ENCODE measurements around the gene PPP2R3B. TPM values are rescaled to one million over a fixed set of nuclear protein-coding genes. Genes with fewer than 3 reads are reported as not detected.
A peak's percentile ranks its signal among the peaks of the same experiment; 100 is the strongest.
"Not testable (repeated sequence)": the region's sequence is repeated elsewhere in the genome, so short reads cannot be mapped to it uniquely, and the experiment has no call there.

PPP2R3B gene
- total RNA-seq, 1 donor from 2014 or later, result 9.5 TPM

DNA sequence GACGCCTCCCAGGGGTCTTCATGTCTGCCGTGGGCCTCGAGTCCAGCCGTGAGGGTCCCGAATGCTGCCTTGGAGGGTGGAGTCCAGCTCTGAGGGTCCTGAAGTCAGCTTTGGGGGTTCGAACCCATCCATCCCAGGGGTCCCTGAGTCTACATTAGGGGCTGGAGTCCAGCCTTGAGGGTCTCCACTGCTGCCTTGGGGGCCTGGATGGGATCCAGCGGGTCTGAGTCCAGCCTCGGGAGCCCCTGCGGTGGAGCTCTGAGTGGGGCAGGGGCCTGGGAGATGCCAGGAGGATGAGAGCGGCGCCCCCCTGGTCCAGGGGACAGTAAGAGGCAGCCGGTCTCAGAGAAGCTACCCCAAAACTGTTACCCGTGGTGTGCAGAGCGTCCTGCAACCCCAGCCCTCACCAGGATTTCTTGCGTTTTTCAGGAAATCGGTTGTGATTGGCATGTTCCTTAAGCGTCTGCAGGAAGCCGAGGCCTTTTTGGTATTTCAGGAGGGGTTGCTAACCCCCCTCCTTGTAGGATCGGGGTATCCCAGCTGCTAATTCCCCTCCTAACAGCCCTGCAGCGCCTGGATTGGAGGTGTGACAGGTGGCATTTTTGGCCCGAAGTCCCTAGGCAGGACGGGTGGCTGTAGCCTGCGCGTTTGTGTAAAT is 66.5 kb downstream of the PPP2R3B start:
- DNase-seq (ENCODE audit: low read depth), result peak; percentile 11

DNA sequence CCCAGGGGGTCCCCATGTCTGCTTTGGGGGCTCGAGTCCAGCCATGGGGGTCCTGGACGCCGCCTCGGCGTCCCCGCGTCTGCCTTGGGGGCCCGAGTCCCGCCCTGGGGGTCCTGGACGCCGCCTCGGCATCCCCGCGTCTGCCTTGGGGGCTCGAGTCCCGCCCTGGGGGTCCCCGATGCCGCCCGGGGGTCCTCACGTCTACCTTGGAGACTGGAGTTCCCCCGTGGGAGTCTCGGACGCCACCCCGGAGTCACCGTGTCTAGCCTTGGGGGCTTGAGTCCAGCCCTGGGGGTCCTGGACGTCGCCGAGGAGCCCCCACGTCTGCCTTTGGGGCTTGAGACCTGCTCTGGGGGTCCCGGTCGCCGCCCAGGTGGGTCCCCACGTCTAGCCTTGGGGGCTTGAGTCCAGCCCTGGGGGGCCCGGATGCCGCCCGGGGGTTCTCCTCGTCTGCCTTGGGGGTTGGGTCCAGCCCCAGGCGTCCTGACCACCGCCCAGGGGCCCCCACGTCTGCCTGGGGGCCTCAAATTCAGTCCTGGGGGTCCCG is 67.1 kb downstream of the PPP2R3B start:
- DNase-seq (ENCODE audit: low read depth), result no peak

DNA sequence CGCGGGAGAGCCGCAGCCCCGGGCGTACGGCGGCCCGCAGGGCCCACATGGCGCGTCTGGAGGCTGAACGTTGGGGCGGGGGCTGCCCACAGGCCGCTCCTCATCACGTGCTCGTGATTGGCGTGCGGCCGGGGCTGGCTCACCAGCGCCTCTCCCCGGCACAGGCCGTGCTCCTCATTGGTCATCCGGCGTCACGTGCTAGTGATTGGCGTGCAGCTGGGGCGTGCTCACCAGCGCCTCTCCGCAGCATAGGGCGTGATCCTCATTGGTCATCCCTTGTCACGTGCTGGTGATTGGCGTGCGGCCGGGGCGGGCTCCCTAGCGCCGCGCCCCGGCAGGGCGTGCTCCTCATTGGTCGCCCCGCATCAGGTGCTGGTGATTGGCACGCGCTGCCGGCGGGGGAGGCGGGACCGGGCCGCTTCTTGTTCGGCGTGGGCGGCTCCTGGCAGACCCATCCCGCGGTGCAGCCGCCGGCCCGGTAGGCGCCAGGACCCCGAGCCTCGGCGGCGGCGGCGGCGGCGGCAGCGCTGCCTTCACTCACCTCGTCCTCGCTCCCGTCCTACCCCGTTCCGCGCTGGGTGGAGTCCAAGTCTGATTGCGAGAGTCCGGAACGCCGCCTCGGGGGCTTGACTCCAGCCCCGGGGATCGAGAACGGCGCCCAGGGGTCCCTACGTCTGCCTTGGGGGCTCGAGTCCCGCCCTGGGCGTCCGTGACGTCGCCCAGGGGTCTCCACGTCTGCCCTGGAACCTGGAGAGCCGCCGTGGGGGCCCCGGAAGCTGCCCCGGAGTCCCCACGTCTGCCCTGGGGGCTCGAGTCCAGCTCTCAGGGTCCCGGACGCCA is 67.7 kb downstream of the PPP2R3B start, which contains the start of gene GTPBP6:
TSS of gene GTPBP6 (minus strand) at position 58 of the 840 bp plus-strand sequence. CDS start at position 49, 9 bp downstream.
- DNase-seq (ENCODE audit: low read depth), result peak; percentile 97

DNA sequence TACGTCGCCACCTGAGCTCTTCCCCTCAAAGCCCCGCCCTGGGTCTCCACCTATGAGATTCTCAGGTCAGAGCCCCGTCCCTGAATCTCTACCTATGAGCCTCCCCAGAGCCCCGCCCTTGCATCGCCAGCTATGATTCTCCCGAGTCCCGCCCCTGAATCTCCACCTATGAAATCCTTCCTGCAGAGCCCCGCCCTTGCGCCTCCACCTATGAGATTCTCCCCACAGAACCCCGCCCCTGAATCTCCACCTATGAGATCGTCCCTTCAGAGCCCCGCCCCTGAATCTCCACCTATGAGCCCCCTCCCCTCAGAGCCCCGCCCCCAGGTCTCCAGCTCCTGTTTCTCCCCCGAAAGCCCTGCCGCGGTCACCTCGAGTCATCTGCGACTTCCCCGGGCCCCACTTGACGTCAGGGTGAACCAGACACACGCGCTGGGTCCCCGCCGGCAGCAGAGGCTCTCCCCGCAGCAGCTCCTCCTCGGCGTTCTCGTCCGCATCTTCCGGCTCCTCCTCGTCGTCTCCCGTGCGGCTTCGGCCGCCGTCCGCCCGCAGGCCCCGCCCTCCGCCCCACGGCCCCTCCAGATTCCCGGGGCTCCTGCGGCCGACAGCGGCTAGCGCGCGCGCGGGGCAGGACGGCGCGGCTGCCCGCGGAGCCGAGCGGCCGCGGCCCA is 68.5 kb downstream of the PPP2R3B start:
- DNase-seq (ENCODE audit: low read depth), result peak; percentile 98

DNA sequence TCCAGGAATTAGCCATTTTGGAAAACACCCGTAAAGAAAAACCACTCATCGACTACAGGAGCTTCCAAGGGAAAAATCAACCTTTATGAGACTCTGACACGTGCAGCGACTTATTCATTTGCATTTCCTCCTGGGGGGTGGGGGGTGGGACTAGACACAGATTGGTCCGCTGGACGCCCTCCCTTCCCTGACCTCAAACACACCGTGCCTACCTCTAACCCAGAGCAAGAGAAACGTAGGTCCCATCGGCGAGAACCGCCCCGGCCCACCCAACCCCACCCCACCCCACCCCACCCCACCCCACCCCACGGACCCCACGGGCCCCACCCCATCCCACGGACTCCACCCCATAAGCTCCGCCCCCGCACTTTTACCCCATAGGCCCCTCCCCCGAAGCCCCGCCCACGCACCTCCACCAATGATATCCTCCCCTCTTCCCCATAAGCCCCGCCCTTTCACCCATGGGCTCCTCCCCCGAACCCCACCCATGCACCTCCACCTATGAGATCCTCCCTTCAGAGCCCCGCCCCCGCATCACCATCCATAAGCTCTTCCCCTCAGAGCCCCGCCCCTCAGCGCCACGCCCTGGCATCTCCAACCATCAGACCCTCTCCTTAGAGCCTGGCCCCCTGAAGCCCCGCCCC is 69.2 kb downstream of the PPP2R3B start:
- DNase-seq (ENCODE audit: low read depth), result no peak

DNA sequence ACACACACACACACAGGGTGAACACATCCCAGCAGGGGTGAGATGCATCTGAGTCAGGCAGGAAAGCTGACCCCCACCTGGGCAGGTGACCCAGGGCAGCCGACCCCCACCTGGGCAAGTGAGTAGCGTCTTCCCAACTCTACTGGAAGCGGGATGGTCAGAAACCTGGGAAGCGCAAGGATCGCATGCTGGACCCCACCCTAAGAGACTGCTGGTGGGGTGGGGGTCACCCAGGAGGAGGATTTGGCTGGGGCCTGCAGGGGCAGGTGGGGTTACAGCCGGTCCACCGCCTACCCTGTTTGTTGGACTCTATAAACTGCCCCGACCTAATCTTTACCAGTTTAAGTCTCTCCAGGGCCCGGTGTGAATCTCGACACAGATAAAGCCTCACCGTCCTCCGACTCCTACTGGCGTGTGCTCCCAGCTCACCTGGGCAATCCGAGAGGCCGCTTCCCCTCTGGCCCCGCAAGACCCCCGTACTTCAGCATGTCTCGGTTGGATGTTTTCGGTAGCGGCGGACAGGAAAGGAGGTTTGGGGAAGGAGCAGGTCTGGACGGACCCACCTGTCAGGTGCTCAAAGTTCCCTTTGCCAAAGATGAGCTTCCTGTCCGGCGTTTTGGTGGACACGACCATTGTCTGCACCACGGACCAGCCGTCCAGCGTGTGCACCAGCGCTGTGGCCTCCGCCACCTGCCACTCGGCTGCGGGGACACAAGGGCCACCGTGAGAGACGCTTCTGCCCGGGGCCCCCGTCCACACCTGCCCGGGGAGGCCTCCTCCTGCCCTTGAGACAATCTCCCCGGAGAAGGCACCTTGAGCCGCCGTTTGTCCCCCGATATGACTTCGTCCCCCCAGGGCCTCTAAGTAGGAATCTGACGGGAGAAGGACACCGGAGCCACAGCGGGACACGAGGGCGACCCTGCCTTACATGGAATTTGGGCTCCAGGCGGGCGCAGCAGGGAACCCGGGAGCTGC is 70.1 kb downstream of the PPP2R3B start:
- DNase-seq (ENCODE audit: low read depth), result no peak

DNA sequence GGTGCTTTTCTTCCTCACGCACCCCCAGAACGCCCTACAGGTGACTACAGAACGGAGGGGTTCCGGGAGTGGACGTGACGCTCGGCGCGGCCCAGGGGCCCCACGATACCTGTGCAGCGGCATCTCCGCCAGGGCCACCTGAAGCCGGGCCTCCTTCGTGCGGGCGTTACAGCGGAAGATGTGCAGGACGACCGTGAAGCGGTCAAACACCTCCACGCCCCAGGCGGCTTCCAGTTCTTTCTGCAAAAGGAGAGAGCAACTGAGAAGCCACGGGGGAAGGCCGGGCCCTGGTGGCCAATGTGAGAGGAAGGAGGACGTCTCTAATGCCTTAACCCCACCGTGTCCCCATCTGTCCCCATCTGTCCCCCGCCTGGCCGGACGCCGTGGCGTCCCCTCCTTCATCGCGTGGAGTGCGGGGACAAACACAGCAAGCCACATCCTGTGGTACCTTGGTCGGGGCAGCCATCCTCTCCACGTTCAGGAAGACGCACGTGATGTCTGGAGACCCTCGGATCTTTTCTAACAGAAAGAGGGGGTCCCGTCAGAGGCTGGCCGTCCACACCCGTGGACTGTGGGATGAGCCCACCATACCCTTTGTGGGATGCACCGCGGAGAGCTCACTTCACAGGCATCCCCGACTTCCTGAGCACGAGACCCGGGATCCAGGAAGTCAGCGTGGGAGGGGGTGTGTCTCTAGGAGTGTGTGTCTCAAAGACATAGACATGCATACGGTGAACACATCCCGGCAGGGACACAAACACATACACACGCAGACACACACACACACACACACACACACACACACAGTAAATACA is 71.7 kb downstream of the PPP2R3B start:
- DNase-seq (ENCODE audit: low read depth), result no peak

DNA sequence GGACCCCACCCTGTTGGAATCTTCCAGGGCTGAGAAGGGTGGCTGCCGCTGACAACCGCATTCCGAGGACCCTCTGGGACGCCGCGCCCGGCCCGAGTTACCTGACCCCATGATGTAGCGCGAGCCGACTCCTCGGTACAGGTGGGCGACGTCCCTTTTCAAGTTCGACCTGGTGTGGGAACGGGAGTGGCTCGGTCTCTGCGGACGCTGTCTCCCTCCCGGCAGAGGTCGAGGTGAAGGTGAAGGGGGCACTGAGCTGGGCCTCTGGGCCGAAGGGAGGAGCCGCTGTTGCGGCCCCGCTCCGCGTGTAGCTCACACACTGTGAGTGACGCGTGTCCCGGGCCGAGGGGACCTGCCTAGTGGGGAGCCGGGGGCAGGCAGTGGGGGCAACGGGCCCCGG is 72.7 kb downstream of the PPP2R3B start:
- no peak for DNase-seq (ENCODE audit: low read depth)

DNA sequence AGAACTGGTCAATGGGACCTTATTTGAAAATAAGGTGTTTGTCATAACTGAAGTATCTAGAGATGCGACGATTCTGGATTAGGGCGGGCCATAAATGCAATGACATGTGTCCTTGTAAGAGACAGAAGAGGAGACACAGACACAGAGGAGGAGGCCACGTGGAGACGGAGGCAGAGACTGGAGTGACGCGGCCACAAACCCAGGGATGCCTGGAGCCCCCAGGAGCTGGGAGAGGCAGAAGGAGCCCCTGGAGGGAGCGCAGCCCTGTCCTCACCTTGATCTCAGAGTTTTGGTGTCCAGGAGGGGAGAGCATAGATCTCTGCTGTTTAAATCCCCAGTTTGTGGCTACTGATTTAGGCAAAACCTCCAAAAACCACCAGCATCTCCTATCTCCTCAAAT is 73.2 kb downstream of the PPP2R3B start:
- no peak for DNase-seq (ENCODE audit: low read depth)

DNA sequence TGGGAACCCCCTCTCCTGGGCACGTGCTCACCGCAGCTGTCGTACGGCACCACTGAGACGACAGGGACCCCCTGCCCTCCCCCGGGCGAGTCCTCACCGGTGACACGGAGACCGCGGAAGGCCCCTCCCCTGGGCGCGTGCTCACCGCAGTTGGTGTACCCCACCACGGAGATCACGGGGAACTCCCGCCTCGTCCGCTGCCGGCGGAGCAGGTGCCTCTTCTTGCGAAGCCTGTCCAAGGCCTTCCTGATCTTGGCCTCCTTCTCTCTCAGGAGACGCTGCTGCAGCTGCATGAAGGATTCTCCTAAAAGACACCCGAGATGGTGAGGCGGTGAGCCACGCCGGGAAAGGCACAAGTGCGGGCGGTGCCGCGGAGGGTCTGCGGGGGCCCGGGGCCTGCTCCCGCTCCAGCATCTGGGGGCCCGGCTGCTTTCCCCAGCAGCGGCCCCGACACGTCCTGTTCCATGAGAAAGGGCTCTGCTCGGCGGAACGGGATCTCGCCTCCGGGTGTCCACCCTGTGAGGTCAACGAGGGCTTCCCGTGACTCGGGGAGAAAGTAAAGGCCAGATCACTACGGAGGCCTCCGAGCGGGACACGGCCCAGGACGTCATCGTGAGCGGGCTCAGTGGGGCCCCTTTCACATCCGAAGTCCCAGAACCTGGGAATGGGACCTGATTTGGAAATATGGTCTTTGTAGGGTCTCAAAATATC is 73.9 kb downstream of the PPP2R3B start:
- DNase-seq (ENCODE audit: low read depth), result no peak

DNA sequence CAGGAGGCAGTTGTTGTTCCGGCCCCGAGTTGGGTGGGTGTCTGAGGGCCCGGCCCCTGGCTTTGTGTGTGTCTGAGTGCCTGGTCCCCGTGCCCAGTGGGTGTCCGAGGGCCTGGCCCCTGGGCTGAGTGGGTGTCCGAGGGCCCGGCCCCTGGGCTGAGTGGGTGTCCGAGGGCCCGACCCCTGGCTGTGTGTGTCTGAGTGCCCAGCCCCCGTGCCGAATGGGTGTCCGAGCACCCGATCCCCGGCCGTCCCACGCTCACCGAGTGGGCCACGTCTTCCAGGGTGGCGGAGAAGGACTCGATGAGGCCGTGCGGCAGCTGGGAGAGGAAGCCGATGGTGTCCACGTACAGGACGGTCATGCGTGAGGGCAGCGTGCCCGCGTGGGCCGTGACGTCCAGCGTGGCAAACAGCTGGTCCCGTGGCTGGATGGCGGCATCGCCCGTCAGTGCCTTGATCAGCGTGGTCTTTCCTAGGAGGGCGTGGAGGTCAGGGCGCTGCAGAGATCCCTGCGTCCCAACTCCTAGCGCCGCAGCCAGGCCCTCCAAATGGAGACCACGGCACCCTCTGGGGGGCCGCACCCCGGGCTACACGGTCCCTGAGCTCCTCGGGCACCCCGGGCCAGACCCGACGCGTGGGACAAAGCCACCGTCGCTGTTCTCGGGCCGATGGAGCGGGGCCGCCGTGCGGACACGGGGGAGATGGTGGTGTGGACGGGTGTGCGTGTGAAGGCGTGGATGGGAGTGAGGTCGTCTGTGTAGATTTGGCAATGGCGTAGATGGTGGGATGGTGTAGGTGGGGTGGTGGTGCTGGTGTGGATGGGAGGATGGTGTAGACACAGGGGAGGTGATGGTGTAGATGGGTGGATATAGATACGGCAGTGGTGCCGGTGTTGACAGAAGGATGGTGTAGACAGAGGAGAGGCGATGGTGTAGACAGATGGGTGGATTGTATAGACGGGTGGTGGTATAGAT is 75.3 kb downstream of the PPP2R3B start:
- DNase-seq (ENCODE audit: low read depth), result no peak

DNA sequence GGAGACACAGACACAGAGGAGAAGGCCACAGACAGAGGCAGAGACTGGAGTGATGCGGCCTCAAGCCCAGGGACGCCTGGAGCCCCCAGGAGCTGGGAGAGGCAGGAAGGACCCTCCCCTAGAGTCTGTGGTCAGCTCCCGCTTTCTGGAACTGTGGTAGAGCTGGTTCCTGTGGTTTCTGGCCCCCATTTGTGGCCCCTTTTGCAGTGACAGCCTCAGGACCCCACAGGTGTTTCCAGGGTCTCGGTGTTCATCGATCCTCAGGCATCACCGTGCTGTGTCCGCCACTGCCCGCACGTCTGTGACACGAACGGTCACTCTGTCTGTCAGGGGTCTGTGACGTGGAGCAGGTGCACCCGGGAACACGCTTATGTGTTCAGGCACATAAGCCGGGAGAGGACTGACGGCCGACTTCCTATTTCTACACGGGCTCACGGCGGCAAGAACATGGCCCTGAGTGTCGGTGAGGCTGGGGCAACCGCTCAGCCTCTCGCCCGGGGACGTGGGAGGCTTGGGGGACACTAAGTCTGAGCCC is 76.0 kb downstream of the PPP2R3B start:
- DNase-seq (ENCODE audit: low read depth), result no peak

DNA sequence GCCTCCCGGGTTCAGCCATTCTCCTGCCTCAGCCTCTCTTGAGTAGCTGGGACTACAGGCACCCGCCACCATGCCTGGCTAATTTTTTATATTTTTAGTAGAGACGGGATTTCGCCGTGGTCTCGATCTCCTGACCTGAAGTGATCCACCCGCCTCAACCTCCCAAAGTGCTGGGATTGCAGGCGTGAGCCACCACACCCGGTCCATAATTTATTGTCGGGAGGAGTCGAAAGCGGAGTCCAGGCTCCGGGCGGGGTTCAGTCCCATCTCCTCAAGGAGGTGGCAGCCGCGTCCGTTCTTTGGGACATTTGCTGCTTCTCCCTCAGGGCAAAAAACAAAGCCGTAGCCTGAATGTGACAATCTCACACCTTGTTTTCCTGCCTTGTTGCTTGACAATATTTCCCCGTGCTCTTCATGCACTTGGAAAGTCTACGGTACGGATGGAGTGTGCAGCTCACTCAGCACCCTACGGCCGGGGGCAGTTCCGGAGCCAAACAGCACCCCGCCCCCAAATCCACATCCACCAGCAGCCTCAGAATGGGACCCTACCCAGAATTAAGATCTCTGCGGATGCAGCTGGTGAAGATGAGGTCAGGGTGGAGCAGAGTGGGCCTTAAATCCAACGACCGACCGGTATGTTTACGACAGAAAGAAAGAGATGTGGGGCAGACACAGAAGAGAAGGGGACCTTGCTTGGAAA is 77.7 kb downstream of the PPP2R3B start:
- DNase-seq (ENCODE audit: low read depth), result no peak

DNA sequence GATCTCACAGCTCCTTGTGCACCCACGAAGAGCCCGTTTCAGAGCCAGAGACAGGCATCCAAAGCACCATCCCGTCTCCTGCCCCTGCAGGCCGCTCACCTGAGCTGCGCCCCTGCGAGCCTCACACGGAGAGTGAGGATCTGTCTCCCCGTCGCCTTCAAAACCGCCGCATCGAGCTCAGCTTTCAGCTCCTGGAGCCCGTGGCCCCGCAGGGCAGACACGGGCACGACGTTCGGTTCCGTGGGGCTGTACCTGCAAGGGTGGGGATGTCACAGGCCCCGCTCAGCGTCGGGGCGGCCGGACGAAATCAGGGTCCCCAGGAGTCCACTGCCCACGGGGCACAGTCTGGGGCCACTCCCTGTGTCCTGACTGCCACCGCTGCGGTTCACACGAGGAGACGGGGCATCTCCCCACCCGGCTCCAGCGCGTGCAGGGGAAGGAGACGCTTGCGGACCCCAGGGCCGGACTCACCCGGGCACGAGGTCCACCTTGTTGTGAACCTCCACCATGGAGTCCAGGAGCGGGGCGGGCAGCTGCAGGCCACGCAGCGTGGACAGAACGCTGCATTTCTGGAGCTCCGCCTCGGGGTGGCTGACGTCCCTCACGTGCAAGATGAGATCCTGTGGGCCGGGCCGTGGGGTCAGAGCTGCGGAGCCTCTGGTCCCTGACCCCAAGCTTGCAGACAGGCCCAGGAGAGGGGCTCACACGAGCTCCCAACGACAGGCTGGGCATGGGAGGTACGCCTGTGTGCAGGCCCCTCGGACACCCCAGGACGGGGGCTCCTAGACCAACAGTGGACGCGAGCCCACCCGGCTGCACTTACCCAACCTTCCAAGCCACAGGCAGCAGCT is 79.2 kb downstream of the PPP2R3B start:
- no peak for DNase-seq (ENCODE audit: low read depth)

DNA sequence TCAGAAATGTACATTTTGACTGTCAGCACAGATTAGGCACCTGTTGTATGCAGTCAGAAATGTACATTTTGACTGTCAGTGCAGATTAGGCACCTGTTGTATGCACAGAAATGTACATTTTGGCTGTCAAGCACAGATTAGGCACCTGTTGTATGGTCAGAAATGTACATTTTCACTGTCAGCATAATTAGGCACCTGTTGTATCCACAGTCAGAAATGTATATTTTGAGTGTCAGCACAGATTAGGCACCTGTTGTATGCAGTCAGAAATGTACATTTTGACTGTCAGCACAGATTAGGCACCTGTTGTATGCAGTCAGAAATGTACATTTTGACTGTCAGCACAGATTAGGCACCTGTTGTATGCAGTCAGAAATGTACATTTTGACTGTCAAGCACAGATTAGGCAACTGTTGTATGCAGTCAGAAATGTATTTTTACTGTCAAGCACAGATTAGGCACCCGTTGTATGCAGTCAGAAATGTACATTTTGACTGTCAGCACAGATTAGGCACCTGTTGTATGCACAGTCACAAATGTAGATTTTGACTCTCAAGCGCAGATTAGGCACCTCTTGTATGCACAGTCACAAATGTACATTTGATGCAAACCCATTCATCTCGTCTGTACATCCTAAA is 80.0 kb downstream of the PPP2R3B start:
- DNase-seq (ENCODE audit: low read depth), result not testable (repeated sequence)

Data from renal cortical epithelial cell (primary cell).